ENCODE results near the gene ATP1B4. TPM values are rescaled to one million over a fixed set of nuclear protein-coding genes. Genes with fewer than 3 reads are reported as not detected.

ATP1B4 gene
- total and polyA plus RNA-seq, 2 of the 13 experiments (the other 11 are each of a cell fraction or from before 2014, with no cell fraction given), result not detected

- TF ChIP-seq NFE2 (CRISPR knock-in tag; IDR thresholded peaks at IDR 0.05), result no peak
- no peak for TF ChIP-seq ZNF724P (CRISPR knock-in tag; IDR thresholded peaks at IDR 0.05; ENCODE audit: borderline replicate concordance)
- TF ChIP-seq RAD51 (IDR thresholded peaks at IDR 0.05; ENCODE audit: borderline replicate concordance), result no peak
- no peak for TF ChIP-seq ZNF816 (CRISPR knock-in tag; IDR thresholded peaks at IDR 0.05; ENCODE audit: borderline replicate concordance)
- no peak for TF ChIP-seq CENPT (CRISPR knock-in tag; IDR thresholded peaks at IDR 0.05; ENCODE audit: low read depth)
- no peak for TF ChIP-seq TRIM22 (IDR thresholded peaks at IDR 0.05)
- no peak for TF ChIP-seq SIN3B (IDR thresholded peaks at IDR 0.05; ENCODE audit: low read length)
- no peak for TF ChIP-seq MAF1 (CRISPR knock-in tag; IDR thresholded peaks at IDR 0.05; ENCODE audit: borderline replicate concordance)
- TF ChIP-seq SMARCC2 (IDR thresholded peaks at IDR 0.05), result no peak
- TF ChIP-seq ZUFSP (CRISPR knock-in tag; IDR thresholded peaks at IDR 0.05; ENCODE audit: borderline replicate concordance), result no peak
- no peak for TF ChIP-seq TEAD2 (CRISPR knock-in tag; IDR thresholded peaks at IDR 0.05)
- no peak for TF ChIP-seq DR1 (CRISPR knock-in tag; IDR thresholded peaks at IDR 0.05)
- no peak for TF ChIP-seq PPARG (CRISPR knock-in tag; conservative IDR thresholded peaks at IDR 0.05)
- TF ChIP-seq PCBP1 (IDR thresholded peaks at IDR 0.05; ENCODE audit: borderline replicate concordance, low read depth, low read length), result no peak
- TF ChIP-seq, protein P1, sequence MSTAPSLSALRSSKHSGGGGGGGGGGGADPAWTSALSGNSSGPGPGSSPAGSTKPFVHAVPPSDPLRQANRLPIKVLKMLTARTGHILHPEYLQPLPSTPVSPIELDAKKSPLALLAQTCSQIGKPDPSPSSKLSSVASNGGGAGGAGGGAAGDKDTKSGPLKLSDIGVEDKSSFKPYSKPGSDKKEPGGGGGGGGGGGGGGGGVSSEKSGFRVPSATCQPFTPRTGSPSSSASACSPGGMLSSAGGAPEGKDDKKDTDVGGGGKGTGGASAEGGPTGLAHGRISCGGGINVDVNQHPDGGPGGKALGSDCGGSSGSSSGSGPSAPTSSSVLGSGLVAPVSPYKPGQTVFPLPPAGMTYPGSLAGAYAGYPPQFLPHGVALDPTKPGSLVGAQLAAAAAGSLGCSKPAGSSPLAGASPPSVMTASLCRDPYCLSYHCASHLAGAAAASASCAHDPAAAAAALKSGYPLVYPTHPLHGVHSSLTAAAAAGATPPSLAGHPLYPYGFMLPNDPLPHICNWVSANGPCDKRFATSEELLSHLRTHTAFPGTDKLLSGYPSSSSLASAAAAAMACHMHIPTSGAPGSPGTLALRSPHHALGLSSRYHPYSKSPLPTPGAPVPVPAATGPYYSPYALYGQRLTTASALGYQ (CRISPR knock-in tag; IDR thresholded peaks at IDR 0.05), result no peak
- TF ChIP-seq AGO1 (IDR thresholded peaks at IDR 0.05; ENCODE audit: low read depth, low read length, poor library complexity, severe bottlenecking), result no peak
- TF ChIP-seq HDAC6 (IDR thresholded peaks at IDR 0.05; ENCODE audit: low read depth, low read length), result no peak
- TF ChIP-seq SP1 (IDR thresholded peaks at IDR 0.05), result no peak
- TF ChIP-seq SP1 (CRISPR knock-in tag; IDR thresholded peaks at IDR 0.05), result no peak
- no peak overlapping the region for H3K9ac ChIP-seq (ENCODE audit: insufficient read depth, low read depth, low read length)
- H2AFZ ChIP-seq (ENCODE audit: low read length), result no peak overlapping the region
- no peaks in the 10 kb centered on the region for H3K27me3 ChIP-seq (ENCODE audit: control insufficient read depth in 1 of 2, insufficient read depth in 2 of 2, low read length in 2 of 2)
- ATAC-seq (no peak), DNase-seq (ENCODE audit: low spot score) (no peak), FAIRE-seq (no peak)
- H3K4me3 ChIP-seq (replicated peaks in 1 of 3; ENCODE audit: insufficient read depth in 1 of 3, low read depth in 2 of 3, low read length in 3 of 3), result no peak overlapping the region
- 57% methylated on average over 2 of the region's 2 CpGs for WGBS (ENCODE audit: low lambda C conversion rate)
- ChIA-PET POLR2A (no interaction called here), CTCF (ENCODE audit: low intra/inter-chr PET ratio, low total read pairs) (no interaction called here)
- H3K4me1 ChIP-seq (ENCODE audit: insufficient read depth, low read length), result no peaks in the 10 kb centered on the region
- H3K4me2 ChIP-seq (ENCODE audit: low read depth, low read length), result no peak overlapping the region
- intact Hi-C loops (cut with micrococcal nuclease; ENCODE audit: unreplicated experiment), result no loop called here
- H3K79me2 ChIP-seq (ENCODE audit: insufficient read depth, low read length), result no peaks in the 10 kb centered on the region
- no peak overlapping the region for H3K27ac ChIP-seq (ENCODE audit: extremely low read length, insufficient read depth, low read length)
- in situ Hi-C loops (cut with HindIII; ENCODE audit: extremely low pct_ligation_motif_present, low pct_unique_long_range_greater_than_20kb), result no loop called here
- no TSS peak for BruUV-seq (replicated peaks)
- H4K20me1 ChIP-seq (ENCODE audit: insufficient read depth, low read length), result no peaks in the 10 kb centered on the region
- H3K9me3 ChIP-seq (ENCODE audit: low read length), result no peaks in the 10 kb centered on the region
- H3K36me3 ChIP-seq (replicated peaks in 1 of 2; ENCODE audit: control insufficient read depth in 1 of 2, insufficient read depth in 2 of 2, low read length in 2 of 2), result no peaks in the 10 kb centered on the region
Measured at GRCh38 chrX:120402369-120402768, 40.5 kb downstream of the ATP1B4 start.
